ENCODE data around the gene ANO1. TPM values are rescaled to one million over a fixed set of nuclear protein-coding genes. Genes with fewer than 3 reads are reported as not detected.

ANO1 gene
- total and polyA plus RNA-seq, 2 of the 8 experiments (the other 6 are each of a cell fraction or from before 2014, with no cell fraction given), result 4.7 to 5.0 TPM

- DNase-seq (ENCODE audit: low read depth in 1 of 2, low spot score in 2 of 2) (no peak), FAIRE-seq (no peak)
- Histone ChIP-seq H2BK5ac (ENCODE audit: low read depth, low read length) (no peak overlapping the region), H4K5ac (ENCODE audit: insufficient read length, low read depth, low read length) (no peak overlapping the region), H2BK12ac (ENCODE audit: low read depth, low read length) (0 out of 2 replicates have a peak overlapping the region, but pooled peaks have one; percentile 33), H3K9ac (replicated peaks in 1 of 4; ENCODE audit: extremely low read depth in 1 of 4, low read depth in 3 of 4, low read length in 3 of 4) (no peak overlapping the region), H3K4me1 (replicated peaks in 1 of 4; ENCODE audit: control insufficient read depth in 3 of 4, insufficient read depth in 4 of 4, low read length in 3 of 4) (peaks cover 2 to 17% (median 9%) of the 10 kb centered on the region in 4 experiments; a peak in 5 of 7 replicates), H3K23me2 (ENCODE audit: low read depth, low read length) (0 out of 2 replicates have a peak, but pooled peaks cover 3% of the 10 kb centered on the region), H2BK20ac (ENCODE audit: low read length) (no peak overlapping the region), H3K27me3 (replicated peaks in 1 of 4; ENCODE audit: control insufficient read depth in 3 of 4, extremely low read depth in 1 of 4, insufficient read depth in 3 of 4, low read length in 3 of 4) (no peaks in the 10 kb centered on the region), H3K56ac (replicated peaks; ENCODE audit: insufficient read length, low read depth, low read length) (no peak overlapping the region), H3K4me2 (ENCODE audit: insufficient read depth in 1 of 2, low read depth in 2 of 2, low read length in 2 of 2) (no peak overlapping the region), H3K9me3 (ENCODE audit: insufficient read depth in 2 of 2, low read depth in 1 of 2, low read length in 1 of 2) (no peaks in the 10 kb centered on the region), H2BK120ac (replicated peaks; ENCODE audit: low read depth, low read length) (no peak overlapping the region), H3K27ac (ENCODE audit: low read depth, low read length) (no peak overlapping the region), H3K4ac (replicated peaks; ENCODE audit: insufficient read length, low read depth, low read length) (no peak overlapping the region), H3K18ac (ENCODE audit: extremely low read depth, low read length) (no peak overlapping the region), H2BK15ac (ENCODE audit: low read length) (no peak overlapping the region), H3K23ac (ENCODE audit: insufficient read length) (no peak overlapping the region), H3K14ac (ENCODE audit: insufficient read length) (no peak overlapping the region), H4K91ac (replicated peaks; ENCODE audit: insufficient read length, low read length) (no peak overlapping the region), H2AK5ac (ENCODE audit: low read depth, low read length) (no peak overlapping the region), H3K79me1 (ENCODE audit: low read depth, low read length) (no peaks in the 10 kb centered on the region), H3K79me2 (ENCODE audit: control insufficient read depth in 1 of 2, insufficient read depth in 2 of 2, low read length in 2 of 2) (no peaks in the 10 kb centered on the region), H4K20me1 (replicated peaks in 1 of 2; ENCODE audit: control insufficient read depth in 1 of 2, insufficient read depth in 2 of 2, low read length in 2 of 2) (no peaks in the 10 kb centered on the region), H3K4me3 (ENCODE audit: extremely low read depth in 1 of 4, insufficient read depth in 2 of 4, low read depth in 3 of 4, low read length in 4 of 4) (no peak overlapping the region), H2AFZ (ENCODE audit: low read length) (no peak overlapping the region), H4K8ac (ENCODE audit: extremely low read depth, insufficient read depth, low read length) (no peak overlapping the region), H3K36me3 (ENCODE audit: control insufficient read depth in 2 of 4, insufficient read depth in 4 of 4, low read length in 3 of 4) (no peaks in the 10 kb centered on the region)
- 87% methylated on average over 11 of the region's 11 CpGs; no CpG with 5 or more reads in 1 of the 2 experiments for WGBS, 2 experiments (ENCODE audit: extremely low coverage in 1 of 2, insufficient coverage in 1 of 2, insufficient read length in 1 of 2, insufficient replicate concordance in 2 of 2, low coverage in 1 of 2, low lambda C conversion rate in 2 of 2, missing lambda C conversion rate in 1 of 2)
- ChIA-PET CTCF (ENCODE audit: partially characterized antibody) (interaction anchor here (0.9 to 1.4 kb wide), 3 partner anchors 24 to 84 kb away, joined by 3 to 4 read pairs (median 4); no protein-coding TSS in a partner anchor), POLR2A (ENCODE audit: partially characterized antibody) (no interaction called here)
- TF ChIP-seq ZNF274 (IDR thresholded peaks at IDR 0.05; ENCODE audit: borderline replicate concordance, extremely low read depth, low read length) (no peak), JUND (IDR thresholded peaks at IDR 0.05; ENCODE audit: low read length) (no peak), SP4 (IDR thresholded peaks at IDR 0.05; ENCODE audit: low read length) (no peak), TEAD4 (IDR thresholded peaks at IDR 0.05; ENCODE audit: low read depth, low read length) (no peak), CTCF (IDR thresholded peaks at IDR 0.05; ENCODE audit: control extremely low read depth in 1 of 3, insufficient read depth in 1 of 3, low read depth in 1 of 3, low read length in 3 of 3) (no peak), EP300 (IDR thresholded peaks at IDR 0.05; ENCODE audit: borderline replicate concordance in 1 of 2, low read depth in 2 of 2, low read length in 2 of 2) (no peak), BACH1 (IDR thresholded peaks at IDR 0.05; ENCODE audit: low read length) (no peak), RFX5 (IDR thresholded peaks at IDR 0.05; ENCODE audit: borderline replicate concordance, low read depth, low read length) (no peak), E2F6 (IDR thresholded peaks at IDR 0.05) (no peak), MAFK (IDR thresholded peaks at IDR 0.05; ENCODE audit: low read depth, low read length) (no peak), SIX5 (IDR thresholded peaks at IDR 0.05; ENCODE audit: low read depth, low read length) (no peak), CEBPB (IDR thresholded peaks at IDR 0.05; ENCODE audit: low read depth, low read length) (no peak)
Measured at GRCh38 chr11:70107756-70108155, 29.6 kb downstream of the ANO1 start.
